ENCODE measurements around the gene TFAP2B.

TFAP2B gene

GRCh38 chr6:50853939-50854338 lies 35.3 kb downstream of the TFAP2B start:
- H3K27me3 ChIP-seq (ENCODE audit: insufficient read depth, low read length) = peaks cover 7% of the 10 kb centered on the region
- no peak overlapping the region for H3K4me2 ChIP-seq (ENCODE audit: low read length)
- no peak overlapping the region for H4K91ac ChIP-seq (ENCODE audit: low read depth, low read length)
- no peak overlapping the region for H3K18ac ChIP-seq (ENCODE audit: low read length)
- no peak overlapping the region for H2BK12ac ChIP-seq (ENCODE audit: low read length)
- H3K4ac ChIP-seq (ENCODE audit: low read depth, low read length) = no peak overlapping the region
- H3K79me1 ChIP-seq (ENCODE audit: low read length) = peaks cover 9% of the 10 kb centered on the region
- no peak overlapping the region for H2BK120ac ChIP-seq (ENCODE audit: insufficient read depth, low read length, poor library complexity)
- no peak overlapping the region for H3K9ac ChIP-seq (ENCODE audit: low read length)
- no CpG with 5 or more reads among the region's 6 CpGs for WGBS (ENCODE audit: extremely low coverage, insufficient coverage, insufficient read length)
- DNase-seq = peak in 1 of 2 donors; percentile 36
- no peak overlapping the region for H4K12ac ChIP-seq (ENCODE audit: low read depth, low read length)
- no peaks in the 10 kb centered on the region for H3K9me3 ChIP-seq (ENCODE audit: insufficient read depth, low read depth, low read length)
- no peaks in the 10 kb centered on the region for H3K79me2 ChIP-seq (ENCODE audit: control insufficient read depth, insufficient read depth, low read length, poor library complexity)
- H3K4me1 ChIP-seq (ENCODE audit: control insufficient read depth in 1 of 2, insufficient read depth in 2 of 2, low read length in 2 of 2) = peaks cover 5 to 13% of the 10 kb centered on the region in 2 experiments
- no peak overlapping the region for H2AK5ac ChIP-seq (ENCODE audit: low read length)
- H3K14ac ChIP-seq (ENCODE audit: low read length) = no peak overlapping the region
- H3K23ac ChIP-seq (ENCODE audit: low read length) = no peak overlapping the region
- H2AFZ ChIP-seq (ENCODE audit: insufficient read depth, low read length, poor library complexity) = no peak overlapping the region
- no peak overlapping the region for H3K27ac ChIP-seq (ENCODE audit: low read depth, low read length)
- no peaks in the 10 kb centered on the region for H3K36me3 ChIP-seq (ENCODE audit: control insufficient read depth in 1 of 2, insufficient read depth in 2 of 2, low read length in 2 of 2)
- H3K4me3 ChIP-seq (ENCODE audit: low read depth, low read length) = no peak overlapping the region
- H4K8ac ChIP-seq (ENCODE audit: low read depth, low read length) = no peak overlapping the region
- H2BK5ac ChIP-seq (ENCODE audit: low read depth, low read length, poor library complexity) = no peak overlapping the region

GRCh38 chr6:50861692-50862091 lies 43.0 kb downstream of the TFAP2B start:
- H3K14ac ChIP-seq (ENCODE audit: low read length) = no peak overlapping the region
- H2BK5ac ChIP-seq (ENCODE audit: low read depth, low read length, poor library complexity) = no peak overlapping the region

GRCh38 chr6:50862176-50862575 lies 43.5 kb downstream of the TFAP2B start:
- WGBS (ENCODE audit: extremely low coverage, insufficient coverage, insufficient read length) = no CpG with 5 or more reads among the region's 3 CpGs
- Histone ChIP-seq H3K4me1 (ENCODE audit: control insufficient read depth in 1 of 2, insufficient read depth in 2 of 2, low read length in 2 of 2) (no peaks in the 10 kb centered on the region), H3K9me3 (ENCODE audit: insufficient read depth, low read depth, low read length) (no peaks in the 10 kb centered on the region), H3K18ac (ENCODE audit: low read length) (no peak overlapping the region), H3K27me3 (ENCODE audit: insufficient read depth, low read length) (no peaks in the 10 kb centered on the region), H3K4me3 (ENCODE audit: low read depth, low read length) (no peak overlapping the region), H2BK5ac (ENCODE audit: low read depth, low read length, poor library complexity) (no peak overlapping the region), H4K91ac (ENCODE audit: low read depth, low read length) (no peak overlapping the region), H2BK12ac (ENCODE audit: low read length) (no peak overlapping the region), H3K27ac (ENCODE audit: low read depth, low read length) (no peak overlapping the region), H2BK120ac (ENCODE audit: insufficient read depth, low read length, poor library complexity) (no peak overlapping the region), H3K79me2 (ENCODE audit: control insufficient read depth, insufficient read depth, low read length, poor library complexity) (no peaks in the 10 kb centered on the region), H3K4ac (ENCODE audit: low read depth, low read length) (no peak overlapping the region), H3K23ac (ENCODE audit: low read length) (no peak overlapping the region), H3K4me2 (ENCODE audit: low read length) (no peak overlapping the region), H3K36me3 (ENCODE audit: control insufficient read depth in 1 of 2, insufficient read depth in 2 of 2, low read length in 2 of 2) (no peaks in the 10 kb centered on the region), H3K79me1 (ENCODE audit: low read length) (no peaks in the 10 kb centered on the region), H3K9ac (ENCODE audit: low read length) (no peak overlapping the region), H4K8ac (ENCODE audit: low read depth, low read length) (no peak overlapping the region), H2AK5ac (ENCODE audit: low read length) (no peak overlapping the region), H3K14ac (ENCODE audit: low read length) (no peak overlapping the region), H2AFZ (ENCODE audit: insufficient read depth, low read length, poor library complexity) (no peak overlapping the region), H4K12ac (ENCODE audit: low read depth, low read length) (no peak overlapping the region)
- DNase-seq = no peak

More at GRCh38 chr6:50861692-50862091, 43.0 kb downstream of the TFAP2B start:
- Histone ChIP-seq H3K23ac (ENCODE audit: low read length) (no peak overlapping the region), H3K4me3 (ENCODE audit: low read depth, low read length) (no peak overlapping the region), H2AK5ac (ENCODE audit: low read length) (no peak overlapping the region), H3K4ac (ENCODE audit: low read depth, low read length) (no peak overlapping the region), H3K9me3 (ENCODE audit: insufficient read depth, low read depth, low read length) (no peaks in the 10 kb centered on the region), H3K36me3 (ENCODE audit: control insufficient read depth in 1 of 2, insufficient read depth in 2 of 2, low read length in 2 of 2) (no peaks in the 10 kb centered on the region), H3K4me1 (ENCODE audit: control insufficient read depth in 1 of 2, insufficient read depth in 2 of 2, low read length in 2 of 2) (no peaks in the 10 kb centered on the region), H3K79me1 (ENCODE audit: low read length) (no peaks in the 10 kb centered on the region), H3K18ac (ENCODE audit: low read length) (no peak overlapping the region), H3K9ac (ENCODE audit: low read length) (no peak overlapping the region), H2AFZ (ENCODE audit: insufficient read depth, low read length, poor library complexity) (no peak overlapping the region), H3K79me2 (ENCODE audit: control insufficient read depth, insufficient read depth, low read length, poor library complexity) (no peaks in the 10 kb centered on the region), H2BK120ac (ENCODE audit: insufficient read depth, low read length, poor library complexity) (no peak overlapping the region), H4K91ac (ENCODE audit: low read depth, low read length) (no peak overlapping the region), H3K27me3 (ENCODE audit: insufficient read depth, low read length) (no peaks in the 10 kb centered on the region), H3K4me2 (ENCODE audit: low read length) (no peak overlapping the region), H2BK12ac (ENCODE audit: low read length) (no peak overlapping the region), H3K27ac (ENCODE audit: low read depth, low read length) (no peak overlapping the region), H4K12ac (ENCODE audit: low read depth, low read length) (no peak overlapping the region), H4K8ac (ENCODE audit: low read depth, low read length) (no peak overlapping the region)
- WGBS (ENCODE audit: extremely low coverage, insufficient coverage, insufficient read length) = no CpG with 5 or more reads among the region's 1 CpG
- DNase-seq = no peak

GRCh38 chr6:50864601-50865000 lies 45.9 kb downstream of the TFAP2B start:
- H2BK12ac ChIP-seq (ENCODE audit: low read length) = no peak overlapping the region
- no peak overlapping the region for H3K4me3 ChIP-seq (ENCODE audit: low read depth, low read length)
- H2AFZ ChIP-seq (ENCODE audit: insufficient read depth, low read length, poor library complexity) = no peak overlapping the region
- no peak overlapping the region for H3K4me2 ChIP-seq (ENCODE audit: low read length)
- no peak overlapping the region for H4K91ac ChIP-seq (ENCODE audit: low read depth, low read length)
- no peak overlapping the region for H2AK5ac ChIP-seq (ENCODE audit: low read length)
- no peak overlapping the region for H2BK5ac ChIP-seq (ENCODE audit: low read depth, low read length, poor library complexity)
- H3K9ac ChIP-seq (ENCODE audit: low read length) = no peak overlapping the region
- no peaks in the 10 kb centered on the region for H3K4me1 ChIP-seq (ENCODE audit: control insufficient read depth in 1 of 2, insufficient read depth in 2 of 2, low read length in 2 of 2)
- H3K18ac ChIP-seq (ENCODE audit: low read length) = no peak overlapping the region
- H3K36me3 ChIP-seq (ENCODE audit: control insufficient read depth in 1 of 2, insufficient read depth in 2 of 2, low read length in 2 of 2) = no peaks in the 10 kb centered on the region
- no peaks in the 10 kb centered on the region for H3K79me2 ChIP-seq (ENCODE audit: control insufficient read depth, insufficient read depth, low read length, poor library complexity)
- H3K4ac ChIP-seq (ENCODE audit: low read depth, low read length) = no peak overlapping the region
- no peak overlapping the region for H4K8ac ChIP-seq (ENCODE audit: low read depth, low read length)
- no peak overlapping the region for H3K23ac ChIP-seq (ENCODE audit: low read length)
- no CpG with 5 or more reads among the region's 1 CpG for WGBS (ENCODE audit: extremely low coverage, insufficient coverage, insufficient read length)
- H3K9me3 ChIP-seq (ENCODE audit: insufficient read depth, low read depth, low read length) = no peaks in the 10 kb centered on the region
- no peaks in the 10 kb centered on the region for H3K79me1 ChIP-seq (ENCODE audit: low read length)
- peak; percentile 22 to 75 for DNase-seq
- no peak overlapping the region for H3K27ac ChIP-seq (ENCODE audit: low read depth, low read length)
- no peaks in the 10 kb centered on the region for H3K27me3 ChIP-seq (ENCODE audit: insufficient read depth, low read length)
- no peak overlapping the region for H4K12ac ChIP-seq (ENCODE audit: low read depth, low read length)
- H3K14ac ChIP-seq (ENCODE audit: low read length) = no peak overlapping the region
- H2BK120ac ChIP-seq (ENCODE audit: insufficient read depth, low read length, poor library complexity) = no peak overlapping the region
